Measurements from ENCODE around the gene RNF113B. TPM values are rescaled to one million over a fixed set of nuclear protein-coding genes. Genes with fewer than 3 reads are reported as not detected.

The RNF113B gene
- total and polyA plus RNA-seq, 2 experiments from 2014 or later = 0.94 TPM; not detected in 1

DNA sequence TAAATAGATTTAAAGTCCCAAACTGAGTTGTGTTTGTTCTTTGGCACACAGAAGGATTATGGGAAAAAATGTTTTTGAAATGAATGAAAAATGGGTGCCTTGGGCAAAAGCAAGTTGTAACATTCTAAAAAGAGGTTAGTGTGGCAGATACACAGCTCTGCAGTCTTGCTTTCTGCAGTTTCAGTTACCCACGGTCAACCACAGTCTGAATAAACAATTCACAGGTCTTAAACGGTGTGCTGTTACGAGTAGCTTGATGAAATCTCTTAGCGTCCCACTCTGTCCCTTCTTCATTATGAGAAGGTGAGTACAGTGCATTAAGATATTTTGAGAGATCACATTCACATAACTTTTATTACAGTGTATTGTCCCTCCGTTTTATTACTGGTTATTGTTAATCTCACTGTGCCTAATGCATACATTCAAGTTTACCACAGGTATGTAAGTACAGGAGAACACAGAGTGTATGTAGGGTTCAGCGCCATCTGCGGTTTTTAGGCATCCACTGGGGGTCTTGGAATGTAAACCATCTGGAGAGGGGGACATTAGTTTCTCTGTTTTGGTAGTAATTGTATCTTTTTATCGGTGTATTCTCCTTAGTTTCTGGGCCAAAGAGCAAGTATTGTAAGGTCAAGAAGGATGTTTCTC, 26.1 kb downstream of the RNF113B start:
- Histone ChIP-seq H3K4me3 (no peak overlapping the region), H3K4me1 (ENCODE audit: insufficient read depth) (peaks cover 33% of the 10 kb centered on the region), H3K79me2 (peaks cover 96% of the 10 kb centered on the region), H3K27me3 (no peaks in the 10 kb centered on the region), H4K20me1 (ENCODE audit: insufficient read depth, poor library complexity, severe bottlenecking) (peaks cover 45% of the 10 kb centered on the region), H3K9me2 (replicated peaks; ENCODE audit: insufficient read depth) (no peaks in the 10 kb centered on the region), H3K27ac (peak overlapping the region; percentile 10), H3K9me3 (ENCODE audit: low read depth) (no peaks in the 10 kb centered on the region), H3K36me3 (replicated peaks; ENCODE audit: insufficient read depth, low read depth) (no peaks in the 10 kb centered on the region), H2AFZ (no peak overlapping the region), H3K4me2 (peak overlapping the region; percentile 26)
- no peak for TF ChIP-seq EZH2 (IDR thresholded peaks at IDR 0.05; ENCODE audit: borderline replicate concordance)
- no peak for TF ChIP-seq EZH2phosphoT487 (IDR thresholded peaks at IDR 0.05; ENCODE audit: low read depth, severe bottlenecking, unreplicated experiment)
- TF ChIP-seq, protein P1, sequence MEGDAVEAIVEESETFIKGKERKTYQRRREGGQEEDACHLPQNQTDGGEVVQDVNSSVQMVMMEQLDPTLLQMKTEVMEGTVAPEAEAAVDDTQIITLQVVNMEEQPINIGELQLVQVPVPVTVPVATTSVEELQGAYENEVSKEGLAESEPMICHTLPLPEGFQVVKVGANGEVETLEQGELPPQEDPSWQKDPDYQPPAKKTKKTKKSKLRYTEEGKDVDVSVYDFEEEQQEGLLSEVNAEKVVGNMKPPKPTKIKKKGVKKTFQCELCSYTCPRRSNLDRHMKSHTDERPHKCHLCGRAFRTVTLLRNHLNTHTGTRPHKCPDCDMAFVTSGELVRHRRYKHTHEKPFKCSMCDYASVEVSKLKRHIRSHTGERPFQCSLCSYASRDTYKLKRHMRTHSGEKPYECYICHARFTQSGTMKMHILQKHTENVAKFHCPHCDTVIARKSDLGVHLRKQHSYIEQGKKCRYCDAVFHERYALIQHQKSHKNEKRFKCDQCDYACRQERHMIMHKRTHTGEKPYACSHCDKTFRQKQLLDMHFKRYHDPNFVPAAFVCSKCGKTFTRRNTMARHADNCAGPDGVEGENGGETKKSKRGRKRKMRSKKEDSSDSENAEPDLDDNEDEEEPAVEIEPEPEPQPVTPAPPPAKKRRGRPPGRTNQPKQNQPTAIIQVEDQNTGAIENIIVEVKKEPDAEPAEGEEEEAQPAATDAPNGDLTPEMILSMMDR (IDR thresholded peaks at IDR 0.05; ENCODE audit: poor library complexity) = no peak
- 43% methylated on average over 8 of the region's 8 CpGs for WGBS (ENCODE audit: low lambda C conversion rate, missing lambda C conversion rate)
- no peak for DNase-seq (ENCODE audit: low spot score)

DNA sequence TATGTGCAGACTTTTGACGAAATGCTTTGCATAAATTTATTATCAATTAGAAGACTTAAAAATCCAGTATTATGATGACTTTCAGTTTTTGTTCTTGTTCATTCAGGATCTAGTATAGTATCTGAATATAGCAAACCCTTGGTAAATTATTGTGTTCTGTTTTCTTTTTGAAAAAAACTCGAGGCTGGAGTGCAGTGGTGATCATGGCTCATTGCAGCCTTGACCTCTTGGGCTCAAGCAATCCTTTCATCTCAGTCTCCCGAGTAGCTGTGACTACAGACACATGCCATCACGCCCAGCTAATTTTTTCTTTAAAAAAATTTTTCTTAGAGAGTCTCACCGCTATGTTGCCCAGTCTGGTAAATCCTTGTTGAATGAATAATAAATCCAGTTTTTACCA, 29.5 kb downstream of the RNF113B start:
- H3K36me3 ChIP-seq (replicated peaks; ENCODE audit: insufficient read depth, low read depth) = no peaks in the 10 kb centered on the region
- 52% methylated on average over 5 of the region's 5 CpGs for WGBS (ENCODE audit: low lambda C conversion rate, missing lambda C conversion rate)
- peaks cover 46% of the 10 kb centered on the region for H4K20me1 ChIP-seq (ENCODE audit: insufficient read depth, poor library complexity, severe bottlenecking)
- peaks cover 84% of the 10 kb centered on the region for H3K79me2 ChIP-seq
- no peak overlapping the region for H3K4me3 ChIP-seq
- peaks cover 39% of the 10 kb centered on the region for H3K4me1 ChIP-seq (ENCODE audit: insufficient read depth)
- DNase-seq (ENCODE audit: low spot score) = no peak
- H3K27me3 ChIP-seq = no peaks in the 10 kb centered on the region
- H2AFZ ChIP-seq = no peak overlapping the region
- no peaks in the 10 kb centered on the region for H3K9me3 ChIP-seq (ENCODE audit: low read depth)
- no peak overlapping the region for H3K27ac ChIP-seq
- no peaks in the 10 kb centered on the region for H3K9me2 ChIP-seq (replicated peaks; ENCODE audit: insufficient read depth)
- TF ChIP-seq EZH2 (IDR thresholded peaks at IDR 0.05; ENCODE audit: borderline replicate concordance) = no peak
- TF ChIP-seq EZH2phosphoT487 (IDR thresholded peaks at IDR 0.05; ENCODE audit: low read depth, severe bottlenecking, unreplicated experiment) = no peak
- TF ChIP-seq, protein P1 (IDR thresholded peaks at IDR 0.05; ENCODE audit: poor library complexity) = no peak
- peak overlapping the region; percentile 67 for H3K4me2 ChIP-seq

DNA sequence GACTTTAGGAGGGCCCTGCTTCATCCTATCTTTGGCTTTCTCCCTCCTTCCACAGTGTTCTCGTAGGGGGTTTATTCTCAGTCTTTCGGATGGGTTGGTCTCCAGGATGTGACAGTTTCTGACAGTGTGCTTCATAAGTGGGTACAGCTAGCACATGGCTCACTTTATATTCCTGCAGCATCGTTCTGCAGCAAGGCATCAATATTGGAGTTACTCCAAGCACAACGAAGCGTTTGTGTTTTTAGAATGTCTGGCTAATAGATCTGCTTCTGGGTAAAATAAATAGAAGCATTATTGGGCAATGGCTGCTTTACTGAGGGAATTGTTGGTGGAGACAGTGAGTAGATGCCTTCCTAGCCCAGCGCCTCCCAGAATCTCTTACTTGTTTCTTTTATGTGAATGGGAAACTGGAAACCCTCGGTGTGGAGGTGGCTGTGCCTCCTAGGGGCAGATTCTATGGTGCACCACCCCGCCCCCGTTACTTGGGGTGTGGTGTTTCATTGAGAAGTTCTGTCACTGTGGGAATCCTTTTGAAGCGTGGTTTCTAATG, 32.2 kb downstream of the RNF113B start:
- Histone ChIP-seq H4K20me1 (ENCODE audit: insufficient read depth, poor library complexity, severe bottlenecking) (peaks cover 26% of the 10 kb centered on the region), H3K9me3 (ENCODE audit: low read depth) (no peaks in the 10 kb centered on the region), H3K4me2 (peak overlapping the region; percentile 83), H3K4me3 (peak overlapping the region; percentile 65), H3K27me3 (no peaks in the 10 kb centered on the region), H2AFZ (peak overlapping the region; percentile 32), H3K27ac (peak overlapping the region; percentile 57), H3K4me1 (ENCODE audit: insufficient read depth) (peaks cover 36% of the 10 kb centered on the region), H3K36me3 (replicated peaks; ENCODE audit: insufficient read depth, low read depth) (no peaks in the 10 kb centered on the region), H3K9me2 (replicated peaks; ENCODE audit: insufficient read depth) (no peaks in the 10 kb centered on the region), H3K79me2 (peaks cover 57% of the 10 kb centered on the region)
- DNase-seq (ENCODE audit: low spot score) = peak; percentile 49
- 21% methylated on average over 10 of the region's 10 CpGs for WGBS (ENCODE audit: low lambda C conversion rate, missing lambda C conversion rate)
- TF ChIP-seq EZH2phosphoT487 (IDR thresholded peaks at IDR 0.05; ENCODE audit: low read depth, severe bottlenecking, unreplicated experiment) = no peak
- TF ChIP-seq, protein P1 (IDR thresholded peaks at IDR 0.05; ENCODE audit: poor library complexity) = peak; percentile 10
